Measurements from ENCODE around the gene UNC79. TPM values are rescaled to one million over a fixed set of nuclear protein-coding genes. Genes with fewer than 3 reads are reported as not detected.

Gene UNC79
- total RNA-seq, 4 donors from 2014 or later, result 0.30 TPM; not detected in 3

DNA sequence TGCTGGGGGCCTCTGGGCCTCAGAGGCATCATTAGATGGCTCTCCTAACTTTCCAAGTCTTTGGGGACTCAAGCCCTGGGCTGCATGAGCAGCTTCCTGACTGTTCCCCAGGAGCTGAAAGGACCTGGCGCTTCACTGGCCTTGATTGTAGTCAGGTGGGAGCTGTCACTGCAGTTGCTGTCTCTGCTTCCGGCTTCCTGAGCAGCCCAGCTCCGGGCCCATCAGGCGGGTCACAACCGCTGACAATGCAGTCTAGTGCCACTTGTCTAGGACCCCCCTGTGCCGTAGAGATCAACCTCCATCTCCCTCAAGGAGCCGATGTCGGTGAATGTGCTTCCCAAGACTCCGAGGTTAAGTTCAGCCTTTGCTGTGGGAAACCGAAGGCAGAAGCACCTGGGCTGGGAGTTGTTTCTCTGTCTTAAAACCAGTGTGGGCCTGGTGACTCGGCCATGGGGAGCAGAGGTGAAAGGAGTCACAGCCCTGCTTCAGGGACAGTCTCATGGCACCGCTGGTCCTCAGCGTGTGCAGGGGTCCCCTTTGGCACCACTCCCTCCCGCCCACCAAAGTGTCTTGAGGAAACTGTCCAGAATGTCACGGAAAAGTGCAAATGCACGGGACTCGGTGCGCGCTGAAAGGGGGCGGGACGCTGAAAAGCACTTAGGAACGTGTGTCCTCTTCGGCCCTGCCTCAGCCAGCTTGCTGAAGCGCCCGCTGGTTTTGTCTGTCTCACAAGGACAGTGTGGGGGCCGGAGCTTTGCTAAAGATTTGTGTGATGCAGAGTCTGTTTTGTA is 312.7 kb downstream of the UNC79 start:
- Histone ChIP-seq H3K27me3 (peaks cover 3% of the 10 kb centered on the region), H3K4me1 (no peaks in the 10 kb centered on the region), H3K4me3 (no peak overlapping the region), H3K36me3 (no peaks in the 10 kb centered on the region), H3K27ac (no peak overlapping the region), H3K9me3 (no peaks in the 10 kb centered on the region)
- no peak for TF ChIP-seq EP300 (IDR thresholded peaks at IDR 0.05)
- TF ChIP-seq POLR2AphosphoS5 (IDR thresholded peaks at IDR 0.05), result no peak
- TF ChIP-seq, protein P1, sequence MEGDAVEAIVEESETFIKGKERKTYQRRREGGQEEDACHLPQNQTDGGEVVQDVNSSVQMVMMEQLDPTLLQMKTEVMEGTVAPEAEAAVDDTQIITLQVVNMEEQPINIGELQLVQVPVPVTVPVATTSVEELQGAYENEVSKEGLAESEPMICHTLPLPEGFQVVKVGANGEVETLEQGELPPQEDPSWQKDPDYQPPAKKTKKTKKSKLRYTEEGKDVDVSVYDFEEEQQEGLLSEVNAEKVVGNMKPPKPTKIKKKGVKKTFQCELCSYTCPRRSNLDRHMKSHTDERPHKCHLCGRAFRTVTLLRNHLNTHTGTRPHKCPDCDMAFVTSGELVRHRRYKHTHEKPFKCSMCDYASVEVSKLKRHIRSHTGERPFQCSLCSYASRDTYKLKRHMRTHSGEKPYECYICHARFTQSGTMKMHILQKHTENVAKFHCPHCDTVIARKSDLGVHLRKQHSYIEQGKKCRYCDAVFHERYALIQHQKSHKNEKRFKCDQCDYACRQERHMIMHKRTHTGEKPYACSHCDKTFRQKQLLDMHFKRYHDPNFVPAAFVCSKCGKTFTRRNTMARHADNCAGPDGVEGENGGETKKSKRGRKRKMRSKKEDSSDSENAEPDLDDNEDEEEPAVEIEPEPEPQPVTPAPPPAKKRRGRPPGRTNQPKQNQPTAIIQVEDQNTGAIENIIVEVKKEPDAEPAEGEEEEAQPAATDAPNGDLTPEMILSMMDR (IDR thresholded peaks at IDR 0.05), result no peak
- TF ChIP-seq POLR2A (IDR thresholded peaks at IDR 0.05), result no peak
- WGBS, result 90% methylated on average over 22 of the region's 26 CpGs
- no peak for DNase-seq (ENCODE audit: low spot score in 2 of 2)

DNA sequence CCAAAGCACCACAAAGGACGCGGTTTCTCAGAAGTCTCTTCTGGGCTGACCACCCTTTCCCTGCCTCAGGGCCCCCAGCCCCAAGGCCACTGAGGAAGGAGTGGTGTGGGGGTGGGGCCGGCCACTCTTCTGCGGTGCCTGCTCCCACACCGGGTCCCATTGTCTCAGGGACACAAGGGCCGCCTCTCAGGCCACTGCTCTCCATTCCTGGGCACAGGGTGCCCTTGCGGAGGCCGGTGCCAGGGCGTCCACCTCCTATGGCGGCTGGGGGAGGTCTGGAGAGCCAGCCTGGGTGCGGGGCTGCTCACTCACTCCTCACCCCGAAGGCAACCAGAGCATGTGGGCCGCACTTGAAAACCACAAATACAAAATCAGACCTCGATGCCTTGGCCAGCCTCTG is 313.4 kb downstream of the UNC79 start:
- Histone ChIP-seq H3K27ac (no peak overlapping the region), H3K27me3 (peaks cover 3% of the 10 kb centered on the region), H3K4me3 (no peak overlapping the region), H3K36me3 (no peaks in the 10 kb centered on the region), H3K4me1 (no peaks in the 10 kb centered on the region), H3K9me3 (no peaks in the 10 kb centered on the region)
- no peak for DNase-seq (ENCODE audit: low spot score in 2 of 2)
- 100% methylated on average over 4 of the region's 14 CpGs for WGBS
- TF ChIP-seq, protein P1 (IDR thresholded peaks at IDR 0.05), result no peak
- TF ChIP-seq POLR2A (IDR thresholded peaks at IDR 0.05), result no peak
- no peak for TF ChIP-seq POLR2AphosphoS5 (IDR thresholded peaks at IDR 0.05)
- TF ChIP-seq EP300 (IDR thresholded peaks at IDR 0.05), result no peak

DNA sequence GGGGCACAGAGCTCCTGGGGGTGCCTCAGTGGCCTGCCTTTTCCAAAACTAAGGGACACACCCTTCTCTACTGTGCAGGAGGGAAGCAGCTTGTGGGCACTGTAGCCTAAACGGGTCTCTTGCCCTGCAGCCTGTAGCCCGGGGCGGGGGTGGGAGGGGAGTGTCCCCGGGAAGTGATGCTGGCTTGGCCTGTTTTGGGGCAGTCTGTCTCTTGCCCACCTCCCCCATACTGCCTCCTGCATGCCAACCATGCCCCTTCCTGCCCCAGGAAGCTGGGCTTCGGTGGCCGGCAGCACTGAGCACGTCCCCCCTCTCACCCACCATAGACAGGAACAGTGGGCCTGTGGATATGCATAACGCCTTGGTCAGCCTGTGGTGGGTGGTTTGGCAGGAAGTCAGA is 314.1 kb downstream of the UNC79 start:
- no peaks in the 10 kb centered on the region for H3K4me1 ChIP-seq
- H3K9me3 ChIP-seq, result no peaks in the 10 kb centered on the region
- no peaks in the 10 kb centered on the region for H3K36me3 ChIP-seq
- TF ChIP-seq, protein P1 (IDR thresholded peaks at IDR 0.05), result no peak
- no peak for TF ChIP-seq POLR2AphosphoS5 (IDR thresholded peaks at IDR 0.05)
- TF ChIP-seq EP300 (IDR thresholded peaks at IDR 0.05), result no peak
- TF ChIP-seq POLR2A (IDR thresholded peaks at IDR 0.05), result no peak
- no peak overlapping the region for H3K27ac ChIP-seq
- DNase-seq (ENCODE audit: low spot score in 2 of 2), result no peak
- peaks cover 3% of the 10 kb centered on the region for H3K27me3 ChIP-seq
- WGBS, result 68% methylated on average over 4 of the region's 8 CpGs
- no peak overlapping the region for H3K4me3 ChIP-seq

DNA sequence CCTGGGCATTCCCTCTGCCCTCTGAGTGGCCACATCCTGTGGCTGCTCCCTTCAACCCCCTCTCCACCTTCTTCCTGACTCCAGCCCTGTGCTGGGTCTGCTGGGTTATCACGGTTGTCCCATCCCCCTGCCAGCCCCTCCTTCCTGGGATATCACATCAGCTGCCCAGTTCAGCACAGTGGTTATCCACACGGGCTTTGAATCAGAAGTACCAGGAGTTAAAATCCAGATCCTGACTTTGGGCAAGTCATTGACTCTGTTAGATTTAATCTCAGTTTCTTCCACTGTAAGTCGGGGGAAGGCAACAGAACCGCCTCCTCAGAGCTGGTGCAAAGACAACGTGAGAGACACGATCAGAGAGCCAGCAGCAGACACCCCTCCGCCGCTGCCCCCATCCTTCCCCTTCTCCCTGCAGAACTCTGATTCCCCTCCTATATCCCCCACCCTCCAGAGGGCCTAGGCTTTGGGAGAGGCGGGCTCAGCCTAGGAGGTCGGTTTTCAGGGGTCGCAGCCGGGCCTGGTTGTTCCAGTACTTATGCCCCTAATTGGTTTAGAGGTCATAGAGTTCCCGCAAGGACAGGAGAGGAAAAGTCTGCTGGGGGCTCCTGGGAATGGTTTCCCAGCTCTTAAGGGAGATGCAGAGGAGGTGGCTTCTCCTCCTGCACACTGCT is 315.0 kb downstream of the UNC79 start:
- 85% methylated on average over 13 of the region's 13 CpGs for WGBS
- H3K27ac ChIP-seq, result no peak overlapping the region
- no peak overlapping the region for H3K4me3 ChIP-seq
- no peak for DNase-seq (ENCODE audit: low spot score in 2 of 2)
- H3K27me3 ChIP-seq, result peaks cover 3% of the 10 kb centered on the region
- H3K36me3 ChIP-seq, result no peaks in the 10 kb centered on the region
- no peak for TF ChIP-seq POLR2AphosphoS5 (IDR thresholded peaks at IDR 0.05)
- TF ChIP-seq, protein P1 (IDR thresholded peaks at IDR 0.05), result no peak
- TF ChIP-seq POLR2A (IDR thresholded peaks at IDR 0.05), result no peak
- TF ChIP-seq EP300 (IDR thresholded peaks at IDR 0.05), result no peak
- H3K4me1 ChIP-seq, result no peaks in the 10 kb centered on the region
- no peaks in the 10 kb centered on the region for H3K9me3 ChIP-seq

DNA sequence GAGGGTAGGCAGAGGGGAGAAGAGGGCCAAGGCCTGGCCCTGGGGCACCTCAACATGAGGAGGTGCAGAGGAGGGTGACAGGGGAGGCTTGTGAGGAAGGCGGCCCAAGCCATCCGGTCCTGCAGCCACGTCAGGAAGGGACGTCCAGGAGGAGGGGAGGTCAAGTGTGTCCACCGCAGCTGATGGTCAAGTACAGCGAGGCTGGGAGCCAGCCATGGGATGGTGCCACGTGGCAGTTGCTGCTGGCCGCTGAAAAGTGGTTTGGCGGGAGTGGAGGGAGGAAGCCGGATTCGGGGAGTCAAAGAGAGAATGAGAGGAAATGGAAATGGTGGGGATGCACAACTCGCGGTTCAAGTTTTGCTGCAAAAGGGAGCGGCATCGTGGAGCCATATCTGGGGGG is 316.4 kb downstream of the UNC79 start:
- Histone ChIP-seq H3K4me1 (no peaks in the 10 kb centered on the region), H3K36me3 (no peaks in the 10 kb centered on the region), H3K9me3 (no peaks in the 10 kb centered on the region), H3K4me3 (no peak overlapping the region), H3K27ac (no peak overlapping the region), H3K27me3 (peaks cover 3% of the 10 kb centered on the region)
- 76% methylated on average over 15 of the region's 15 CpGs for WGBS
- TF ChIP-seq POLR2A (IDR thresholded peaks at IDR 0.05) (no peak), EP300 (IDR thresholded peaks at IDR 0.05) (no peak), POLR2AphosphoS5 (IDR thresholded peaks at IDR 0.05) (no peak)
- TF ChIP-seq, protein P1 (IDR thresholded peaks at IDR 0.05), result no peak
- DNase-seq (ENCODE audit: low spot score in 2 of 2), result no peak
